NT2/D1 (cell line): ENCODE data around the gene FOXS1.

Experiments
- YY1 ChIP-seq: IDR thresholded peaks from 2 replicates; pipeline ENCODE4 v1.6.1; 2011; ENCODE audit not compliant: insufficient read length, insufficient read depth
- ZNF274 ChIP-seq: IDR thresholded peaks from 2 replicates; pipeline ENCODE4 v1.6.1; 2011; ENCODE audit warnings: mild to moderate bottlenecking, low read depth, low read length

DNA sequence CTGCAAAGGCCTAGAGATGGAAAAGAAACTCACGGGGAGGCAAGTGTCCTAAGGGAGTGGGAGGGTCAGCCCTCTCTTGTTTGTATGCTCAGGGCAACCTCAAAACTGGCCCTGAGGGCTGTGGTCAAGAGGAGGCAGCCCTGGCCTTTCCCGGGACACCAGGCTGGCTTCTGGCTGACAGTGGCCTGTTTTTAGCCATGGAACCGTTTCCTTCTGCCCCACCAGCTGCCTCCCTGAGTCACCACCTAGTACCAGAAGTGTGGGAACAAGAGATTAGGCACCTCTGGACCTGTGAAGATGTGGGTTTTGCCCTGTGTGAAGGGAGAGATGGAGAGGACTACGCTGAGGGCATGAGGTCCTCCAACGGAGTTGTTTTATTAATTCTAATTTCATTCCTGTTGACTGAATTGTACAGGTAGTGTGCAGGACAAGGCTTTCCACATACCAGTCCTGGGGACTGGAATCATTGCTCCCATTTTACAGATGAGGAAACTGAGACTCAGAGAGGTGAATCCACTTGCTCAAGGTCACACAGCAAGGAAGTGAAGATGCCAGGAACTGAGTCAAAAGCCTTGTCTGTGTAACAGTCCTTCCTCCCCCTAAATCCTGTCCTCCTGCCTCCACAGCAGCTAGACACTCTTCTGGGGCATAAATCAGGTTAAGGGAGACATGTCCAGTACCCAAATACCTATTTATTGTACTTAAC, 5.5 kb downstream of the FOXS1 start:
- TF ChIP-seq YY1 (no peak), ZNF274 (no peak)
